ENCODE results near the gene PELI2. TPM values are rescaled to one million over a fixed set of nuclear protein-coding genes. Genes with fewer than 3 reads are reported as not detected.
A peak's percentile ranks its signal among the peaks of the same experiment; 100 is the strongest.

PELI2 gene
- total and polyA plus RNA-seq, 2 of the 4 experiments (the other 2 are of a cell fraction), result 6.0 to 36.7 TPM

DNA sequence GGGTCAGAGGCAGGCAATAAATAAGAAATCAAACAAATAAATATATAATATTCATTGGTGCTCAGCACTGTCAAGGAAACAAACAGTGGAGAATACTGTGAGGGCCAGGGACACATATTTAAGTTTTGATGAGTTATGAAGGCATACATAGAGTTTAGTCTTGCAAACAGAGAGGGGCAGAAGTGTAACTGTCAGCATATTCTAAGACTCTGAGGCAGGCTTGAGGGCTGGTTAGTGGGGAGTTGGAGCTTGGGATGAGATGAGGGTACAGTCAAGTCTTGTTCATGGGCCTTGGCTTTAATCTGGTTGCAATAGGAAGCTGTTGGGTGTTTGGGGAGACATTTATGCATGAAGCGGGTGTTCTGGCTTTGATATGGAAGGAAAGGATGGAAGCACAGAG lies 78.9 kb downstream of the PELI2 start:
- no peak overlapping the region for H3K56ac ChIP-seq (ENCODE audit: extremely low read depth, insufficient read depth, low read length)
- dilution Hi-C loops (cut with HindIII; ENCODE audit: low sequenced_read_pairs, unreplicated experiment), result no loop called here
- H3K9me1 ChIP-seq (ENCODE audit: insufficient read depth, low read length), result peaks cover 7% of the 10 kb centered on the region
- peak overlapping the region; percentile 95; the same call in 1 of the 2 replicates for H2BK120ac ChIP-seq (ENCODE audit: low read depth, low read length)
- H4K91ac ChIP-seq (ENCODE audit: insufficient read depth, low read depth, low read length), result peak overlapping the region; percentile 58
- no peaks in the 10 kb centered on the region for H3K36me3 ChIP-seq (ENCODE audit: control insufficient read depth, insufficient read depth, low read length)
- H2AK9ac ChIP-seq (replicated peaks; ENCODE audit: low read depth, low read length, poor library complexity), result no peak overlapping the region
- no peak overlapping the region for H3K4me2 ChIP-seq (ENCODE audit: low read depth, low read length)
- no peak for TF ChIP-seq MXI1 (IDR thresholded peaks at IDR 0.05; ENCODE audit: borderline replicate concordance, low read depth, low read length)
- TF ChIP-seq MAFK (IDR thresholded peaks at IDR 0.05; ENCODE audit: low read depth, low read length), result peak; percentile 21; the same call in 1 of the 2 replicates
- H2BK20ac ChIP-seq (ENCODE audit: low read depth, low read length), result peak overlapping the region; percentile 98
- H2AFZ ChIP-seq (replicated peaks; ENCODE audit: low read length, poor library complexity), result no peak overlapping the region
- H3K9me3 ChIP-seq (ENCODE audit: control insufficient read depth, insufficient read depth, low read length), result no peaks in the 10 kb centered on the region
- intact Hi-C loops (cut with micrococcal nuclease), result loop anchor here (5.0 to 10.0 kb wide), 2 partner anchors 75 to 228 kb away; no protein-coding TSS in a partner anchor
- peaks cover 18% of the 10 kb centered on the region for H3K4me1 ChIP-seq (ENCODE audit: control insufficient read depth, insufficient read depth, low read length)
- no peak overlapping the region for H3K9ac ChIP-seq (ENCODE audit: low read depth, low read length)
- H3K27ac ChIP-seq (ENCODE audit: insufficient read depth, low read length), result peak overlapping the region; percentile 23; the same call in 1 of the 2 replicates
- H2BK5ac ChIP-seq (ENCODE audit: low read depth, low read length, poor library complexity, severe bottlenecking), result peak overlapping the region; percentile 3
- H3K27me3 ChIP-seq (ENCODE audit: control insufficient read depth, insufficient read depth, low read length), result no peaks in the 10 kb centered on the region
- ChIA-PET CTCF (no interaction called here), POLR2A (ENCODE audit: unreplicated experiment) (no interaction called here)
- H4K20me1 ChIP-seq (ENCODE audit: insufficient read depth, low read length), result no peaks in the 10 kb centered on the region
- peak overlapping the region; percentile 90 for H3K4ac ChIP-seq (ENCODE audit: low read depth, low read length)
- no peak overlapping the region; a peak in 1 of 4 replicates for H4K8ac ChIP-seq (ENCODE audit: low read depth in 2 of 2, low read length in 2 of 2)
- H3K23ac ChIP-seq (ENCODE audit: low read depth, low read length), result peak overlapping the region; percentile 62; the same call in 1 of the 2 replicates
- no TSS peak for BruUV-seq (replicated peaks)
- peaks cover 25 to 50% of the 10 kb centered on the region in 2 experiments for H3K79me1 ChIP-seq (ENCODE audit: low read depth in 1 of 2, low read length in 2 of 2)
- peak overlapping the region; percentile 73; the same call in 1 of the 2 replicates for H4K5ac ChIP-seq (ENCODE audit: low read depth, low read length)
- peak overlapping the region; percentile 64 for H3K18ac ChIP-seq (ENCODE audit: low read depth, low read length)
- peak overlapping the region; percentile 89 for H2AK5ac ChIP-seq (ENCODE audit: low read depth, low read length)
- H2BK15ac ChIP-seq (ENCODE audit: low read depth, low read length), result peak overlapping the region; percentile 99; the same call in 2 of the 3 replicates
- WGBS, 2 experiments (ENCODE audit: extremely low coverage in 2 of 2, insufficient read length in 1 of 2), result no CpG with 5 or more reads among the region's 1 CpG
- in situ Hi-C loops (cut with MboI; ENCODE audit: low sequenced_read_pairs), result no loop called here
- H3K4me3 ChIP-seq (ENCODE audit: insufficient read depth, low read depth, low read length), result no peak overlapping the region
- ATAC-seq (ENCODE audit: low read depth) (no peak), DNase-seq (no peak)
- no peak overlapping the region for H3K14ac ChIP-seq (replicated peaks; ENCODE audit: low read depth, low read length)
